NCI-H2081 treated with DMSO at 0.1 percent for 48 hours (cell line): Measurements from ENCODE around the gene INAVA.
"Not testable (repeated sequence)": the region's sequence is repeated elsewhere in the genome, so short reads cannot be mapped to it uniquely, and the experiment has no call there.

Source experiments
- DNase-seq: peaks from one replicate; lab custom pipeline; 2025; lab: John Stamatoyannopoulos, UW

The INAVA gene

GRCh38 chr1:200963888-200964287 is 69.2 kb downstream of the INAVA start:
- DNase-seq, result not testable (repeated sequence)
